Midbrain (tissue), 1 donor: ENCODE results near the gene SNX30.

Source experiments
- DNase-seq: peaks from one replicate; lab custom pipeline; 2025; lab: John Stamatoyannopoulos, UW

The SNX30 gene

DNA sequence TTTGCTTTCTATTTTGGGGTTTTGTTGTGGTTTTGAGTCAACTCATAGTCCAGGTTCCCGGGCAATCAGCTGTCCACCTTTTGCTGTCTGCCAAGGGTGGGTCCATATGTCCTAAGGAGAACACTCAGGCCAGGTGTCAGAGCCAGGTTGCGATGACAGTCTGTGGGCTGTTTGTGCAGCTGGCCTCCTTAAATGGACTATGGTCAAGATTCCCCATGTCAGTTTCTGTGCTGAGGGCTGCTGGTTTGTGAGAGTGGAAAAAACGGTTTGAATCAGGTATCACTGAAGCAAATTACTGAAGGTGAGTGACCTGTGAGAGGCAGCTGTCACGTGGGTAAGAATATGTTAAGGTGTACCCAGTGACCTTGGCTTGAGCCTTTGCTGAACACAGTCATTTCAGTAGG, 33.0 kb downstream of the SNX30 start:
- DNase-seq = no peak

GRCh38 chr9:112784020-112784785, 33.6 kb downstream of the SNX30 start:
- DNase-seq = no peak

GRCh38 chr9:112785986-112786385, 35.4 kb downstream of the SNX30 start:
- DNase-seq = no peak

GRCh38 chr9:112786829-112787520, 36.4 kb downstream of the SNX30 start:
- no peak for DNase-seq

GRCh38 chr9:112787978-112788377, 37.4 kb downstream of the SNX30 start:
- DNase-seq = no peak

- no peak for DNase-seq
Measured at GRCh38 chr9:112789473-112789872, 38.9 kb downstream of the SNX30 start.

DNA sequence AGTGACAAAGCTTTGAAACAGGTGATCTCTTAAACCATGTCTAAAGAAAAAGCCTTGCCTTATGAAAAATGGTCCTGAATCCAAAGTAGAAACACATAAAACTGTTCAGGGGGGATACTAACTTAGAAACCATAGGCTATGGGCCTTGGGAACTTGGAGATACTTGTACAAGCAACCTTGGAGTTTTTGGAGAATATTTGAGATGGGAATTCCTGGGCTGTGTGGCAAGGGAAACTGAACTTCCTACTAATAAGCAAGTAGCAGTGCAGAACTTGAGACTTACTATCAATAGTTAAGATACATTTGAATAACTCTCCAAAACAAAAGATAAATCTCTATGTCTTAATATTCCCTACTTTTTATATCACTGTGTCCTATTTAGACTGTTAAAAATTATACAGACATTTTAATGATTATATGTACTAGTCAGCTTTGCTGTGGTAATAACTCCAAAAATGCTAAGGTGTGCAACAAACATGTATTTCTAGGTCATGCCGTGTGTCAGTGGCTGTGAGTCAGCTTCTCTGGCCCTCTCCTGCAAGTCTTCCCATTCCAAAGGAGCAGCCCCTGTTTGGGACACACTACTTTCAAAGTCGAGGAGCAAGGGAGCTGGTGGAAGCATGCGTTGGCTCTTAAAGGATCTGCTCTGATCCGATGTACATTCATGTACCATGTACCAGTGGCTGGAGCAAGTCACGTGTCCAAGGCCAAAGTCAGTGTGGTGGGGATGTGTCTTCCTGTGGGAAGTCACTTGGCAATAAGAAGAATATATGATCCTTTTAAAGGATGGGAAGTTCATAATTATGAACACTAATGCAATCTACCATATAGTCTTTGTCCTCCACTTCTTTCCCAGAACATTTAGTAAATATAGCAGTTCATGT, 39.6 kb downstream of the SNX30 start:
- peak; percentile 7 for DNase-seq

DNA sequence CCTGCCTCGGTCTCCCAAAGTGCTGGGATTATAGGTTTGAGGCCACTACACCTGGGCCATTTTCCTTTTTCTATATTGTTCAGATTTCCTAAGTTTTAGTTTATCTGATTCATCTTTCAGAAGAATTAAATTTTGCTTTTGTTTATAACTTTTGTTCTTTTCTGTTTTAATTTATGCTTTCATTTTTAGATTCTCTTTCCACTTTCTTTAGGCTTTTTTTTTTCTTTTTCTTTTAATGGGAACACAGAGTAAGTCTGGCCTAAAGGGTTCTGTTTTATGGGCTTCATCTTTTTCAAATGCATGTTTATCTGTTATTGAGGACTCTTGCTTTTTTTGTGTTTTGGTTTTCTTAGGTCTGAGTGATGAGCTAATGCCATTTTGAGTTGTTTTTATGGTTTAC, 42.1 kb downstream of the SNX30 start:
- DNase-seq = no peak

DNA sequence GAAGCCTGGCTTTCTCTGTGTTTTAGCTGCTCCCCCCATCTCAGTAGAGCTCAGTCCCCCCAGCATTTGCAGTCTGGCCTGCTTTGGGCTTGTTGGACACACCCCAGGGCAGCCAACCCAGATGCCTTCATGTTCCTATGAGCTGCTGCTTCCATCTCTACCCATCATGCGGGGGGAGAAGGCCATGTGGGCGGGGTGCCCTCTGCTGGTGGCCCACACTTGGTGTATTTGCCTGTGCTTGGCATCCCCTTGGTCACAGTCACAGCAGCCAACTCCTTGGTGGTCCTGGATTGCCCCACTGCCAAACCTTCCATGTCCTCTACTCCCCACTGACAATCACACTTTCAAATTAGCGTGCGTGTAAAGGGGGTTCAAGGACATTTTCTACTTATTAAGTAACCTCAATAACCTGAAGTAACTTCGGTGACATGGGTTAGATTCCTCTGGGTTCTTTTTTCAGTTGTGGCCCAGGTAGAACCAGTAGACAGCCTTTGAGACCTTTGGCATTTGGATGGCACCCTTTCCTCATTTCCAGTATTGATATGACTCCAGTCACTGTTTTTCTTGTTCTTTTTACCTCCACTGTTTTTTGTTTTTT, 42.8 kb downstream of the SNX30 start:
- DNase-seq = peak; percentile 81

DNA sequence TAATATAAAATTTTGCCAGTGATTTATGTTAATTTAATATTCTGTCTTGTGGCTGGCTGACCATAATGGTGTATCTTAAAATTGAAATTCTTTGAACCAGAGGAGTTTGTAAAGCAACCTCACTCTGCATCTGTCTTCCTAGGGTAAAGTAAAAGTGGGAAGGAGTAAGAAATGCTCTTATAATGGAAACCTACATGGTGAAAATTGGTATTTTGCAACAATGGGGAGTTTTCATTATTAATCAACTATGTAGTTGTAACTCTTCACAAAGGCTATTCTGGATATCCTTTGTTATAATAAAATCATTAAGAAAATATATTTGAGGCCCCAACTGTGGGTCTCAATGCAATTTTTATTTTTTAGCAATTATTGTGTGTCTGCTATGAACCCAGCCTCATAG, 44.2 kb downstream of the SNX30 start:
- DNase-seq = no peak

GRCh38 chr9:112795921-112796320, 45.4 kb downstream of the SNX30 start:
- DNase-seq = no peak

GRCh38 chr9:112796485-112796884, 45.9 kb downstream of the SNX30 start:
- no peak for DNase-seq

GRCh38 chr9:112809351-112809848, 58.8 kb downstream of the SNX30 start:
- no peak for DNase-seq

DNA sequence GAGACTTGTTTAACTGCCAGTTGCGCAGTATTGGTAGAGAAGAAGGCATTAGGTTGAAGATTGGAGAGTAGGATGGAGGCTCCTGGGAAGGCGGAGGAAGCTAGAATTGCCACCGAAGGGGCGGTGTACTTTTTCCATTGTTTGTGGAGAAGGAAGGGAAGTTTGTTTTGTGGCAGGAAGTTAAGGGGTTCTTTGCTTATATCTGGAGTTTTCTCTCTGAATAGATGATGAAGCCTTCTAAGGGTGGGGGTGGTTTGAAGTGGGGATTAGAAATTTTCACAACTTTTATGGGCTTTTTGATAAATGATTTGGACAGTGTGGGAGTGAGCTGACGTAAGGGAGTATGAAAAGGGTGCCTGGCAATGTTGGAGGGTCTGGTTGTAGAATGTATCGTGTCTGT, 59.3 kb downstream of the SNX30 start:
- no peak for DNase-seq

DNA sequence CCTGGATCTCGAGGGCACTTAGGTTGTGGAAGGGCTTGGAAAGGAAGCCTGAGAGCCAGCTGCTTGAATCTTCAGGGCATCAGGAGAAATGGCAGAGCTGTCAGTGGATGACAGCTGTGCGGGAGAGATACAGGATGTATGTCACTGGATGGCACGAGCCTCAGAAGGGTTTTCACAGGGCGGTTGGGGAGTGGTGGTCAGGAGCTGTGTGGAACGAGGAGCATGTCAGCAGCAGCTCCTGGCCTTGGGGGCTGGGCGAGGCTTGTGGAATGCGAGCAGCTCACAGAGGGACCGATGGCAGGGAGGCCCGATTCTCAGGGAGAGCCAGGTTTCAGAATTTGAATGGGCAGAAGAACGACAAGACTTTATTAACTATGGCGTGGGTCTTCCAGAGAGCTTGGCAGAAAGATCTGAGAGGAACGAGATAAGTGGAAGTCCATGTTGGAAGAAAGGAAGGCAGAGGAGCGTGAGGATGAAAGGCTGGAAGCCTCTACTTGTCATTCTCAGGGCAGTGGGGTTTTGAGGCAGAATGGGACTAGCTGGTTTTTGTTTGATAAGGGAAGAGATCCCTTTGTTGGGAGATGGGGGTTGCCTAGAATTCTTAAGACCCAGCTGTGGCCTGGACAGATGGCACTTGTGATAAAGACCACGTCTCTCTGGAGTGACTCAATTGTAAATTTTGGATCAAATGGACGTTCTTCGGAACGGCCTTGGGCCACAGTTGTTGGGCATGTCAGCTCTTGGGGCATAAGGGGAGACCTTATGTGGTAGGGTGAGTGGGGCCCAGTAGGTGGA, 60.3 kb downstream of the SNX30 start:
- DNase-seq = no peak

- DNase-seq = no peak
Measured at GRCh38 chr9:112811518-112811917, 61.0 kb downstream of the SNX30 start.

DNA sequence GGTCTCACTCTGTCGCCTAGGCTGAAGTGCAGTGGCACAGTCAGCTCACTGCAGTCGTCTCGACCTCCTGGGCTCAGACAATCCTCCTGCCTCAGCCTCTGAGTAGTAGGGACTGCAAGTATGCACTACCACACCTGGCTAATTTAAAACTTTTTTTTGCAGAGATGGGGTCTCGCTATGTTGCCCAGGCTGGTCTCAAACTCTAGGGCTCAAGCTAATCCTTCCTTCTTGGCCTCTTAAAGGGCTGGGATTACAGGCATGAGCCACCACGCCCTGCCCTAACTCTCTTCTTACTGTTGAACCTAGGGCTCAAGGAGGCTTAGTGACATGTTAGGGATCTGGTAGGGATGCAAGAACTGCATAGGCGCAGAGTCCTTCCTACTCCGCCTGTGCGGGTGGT, 65.3 kb downstream of the SNX30 start:
- DNase-seq = no peak

DNA sequence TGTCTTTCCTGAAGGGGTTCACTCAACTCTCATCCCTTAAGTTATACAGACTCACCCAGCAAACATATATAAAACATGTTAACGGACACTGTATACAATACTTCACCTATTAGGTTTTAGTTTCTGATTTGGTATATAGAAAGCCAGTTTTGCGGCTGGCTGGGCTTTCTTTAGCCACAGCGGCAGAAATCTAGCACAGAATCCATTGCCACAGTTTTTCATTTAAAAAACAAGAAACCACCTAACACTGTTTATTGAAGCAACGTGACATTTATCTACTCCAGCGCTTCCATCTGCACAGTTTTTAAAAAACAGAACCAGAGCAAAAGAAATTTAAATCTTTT, 67.3 kb downstream of the SNX30 start:
- DNase-seq = no peak

GRCh38 chr9:112819635-112820496, 69.3 kb downstream of the SNX30 start:
- DNase-seq = peak; percentile 37

GRCh38 chr9:112820881-112821280, 70.3 kb downstream of the SNX30 start:
- no peak for DNase-seq
